GM18505 (cell line): ENCODE data around the gene CACNB4.
"Not testable (repeated sequence)": the region's sequence is repeated elsewhere in the genome, so short reads cannot be mapped to it uniquely, and the experiment has no call there.

Experiments used
- ATAC-seq: cut with Tn5 transposase; IDR thresholded peaks from one replicate; pipeline ENCODE4 v1.9.1; 2021; ENCODE audit not compliant: unreplicated experiment
- POLR2A ChIP-seq: IDR thresholded peaks from 4 replicates; pipeline ENCODE4 v1.6.1; 2011; ENCODE audit warnings: borderline replicate concordance; ENCODE audit not compliant: insufficient read depth, insufficient read length; ENCODE audit errors: extremely low read depth

The CACNB4 gene

GRCh38 chr2:152016181-152017120 lies 82.4 kb downstream of the CACNB4 start:
- no peak for TF ChIP-seq POLR2A
- ATAC-seq, result no peak

DNA sequence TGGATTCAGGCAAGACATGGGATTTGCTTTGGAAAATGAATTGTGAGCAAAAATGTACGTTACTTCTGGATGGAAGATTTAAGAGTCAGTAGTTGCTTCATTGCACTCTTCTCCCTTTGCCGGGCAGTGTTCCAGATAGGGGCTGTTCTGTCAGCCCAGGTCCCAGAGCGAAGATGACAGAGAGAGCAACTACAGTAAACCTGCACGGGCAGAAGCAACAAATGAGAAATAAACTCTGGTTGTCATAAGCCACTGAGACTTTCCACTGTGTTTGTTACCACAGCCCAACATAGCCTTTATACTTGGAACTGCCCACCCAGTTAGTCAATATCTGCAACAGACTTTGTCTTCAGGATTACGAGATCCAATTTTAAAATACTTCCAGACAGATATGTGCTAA lies 83.3 kb downstream of the CACNB4 start:
- no peak for ATAC-seq
- TF ChIP-seq POLR2A, result no peak

DNA sequence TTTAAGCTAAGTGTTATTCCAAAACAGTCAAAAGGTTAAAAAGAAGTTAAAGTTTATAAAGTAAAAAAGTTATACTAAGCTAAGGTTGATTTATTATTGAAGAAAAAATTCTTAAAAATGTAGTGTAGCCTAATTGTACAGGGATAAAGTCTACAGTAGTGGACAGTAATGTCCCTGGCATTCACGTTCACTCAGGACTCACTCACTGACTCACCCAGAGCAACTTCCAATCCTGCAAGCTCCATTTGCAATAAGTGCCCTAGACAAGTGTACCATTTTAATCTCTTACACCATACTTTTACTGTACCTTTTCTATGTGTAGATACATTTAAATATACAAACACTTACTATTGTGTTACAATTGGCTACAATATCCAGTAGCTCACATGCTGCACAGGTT lies 86.1 kb downstream of the CACNB4 start:
- no peak for TF ChIP-seq POLR2A
- no peak for ATAC-seq

DNA sequence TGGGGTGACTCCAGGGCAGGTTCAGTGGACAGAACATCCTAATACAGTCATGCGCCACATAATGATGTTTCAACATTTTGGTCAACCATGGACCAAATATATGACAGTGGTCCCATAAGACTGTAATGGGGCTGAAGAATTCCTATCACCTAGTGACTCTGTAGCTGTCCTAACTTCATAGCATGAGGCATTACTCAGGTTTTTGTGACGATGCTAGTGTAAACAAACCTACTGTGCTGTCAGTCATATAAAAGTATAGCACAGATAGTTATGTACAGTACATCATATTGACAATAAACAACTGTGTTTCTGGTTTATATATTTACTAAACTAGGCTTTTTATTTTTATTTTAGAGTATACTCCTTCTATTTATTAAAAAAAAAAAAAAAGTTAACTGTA lies 87.1 kb downstream of the CACNB4 start:
- no peak for ATAC-seq

GRCh38 chr2:152005607-152006006 lies 93.2 kb downstream of the CACNB4 start:
- no peak for TF ChIP-seq POLR2A
- no peak for ATAC-seq

More for the DNA sequence above, 87.1 kb downstream of the CACNB4 start:
- no peak for TF ChIP-seq POLR2A

- not testable (repeated sequence) for ATAC-seq
Measured at GRCh38 chr2:152003283-152003682, 95.6 kb downstream of the CACNB4 start.

- ATAC-seq, result peak; percentile 59
- no peak for TF ChIP-seq POLR2A
Measured at GRCh38 chr2:151999053-151999452, 99.8 kb downstream of the CACNB4 start.

- TF ChIP-seq POLR2A, result no peak
- ATAC-seq, result no peak
Measured at GRCh38 chr2:151996243-151997003, 102.4 kb downstream of the CACNB4 start.

DNA sequence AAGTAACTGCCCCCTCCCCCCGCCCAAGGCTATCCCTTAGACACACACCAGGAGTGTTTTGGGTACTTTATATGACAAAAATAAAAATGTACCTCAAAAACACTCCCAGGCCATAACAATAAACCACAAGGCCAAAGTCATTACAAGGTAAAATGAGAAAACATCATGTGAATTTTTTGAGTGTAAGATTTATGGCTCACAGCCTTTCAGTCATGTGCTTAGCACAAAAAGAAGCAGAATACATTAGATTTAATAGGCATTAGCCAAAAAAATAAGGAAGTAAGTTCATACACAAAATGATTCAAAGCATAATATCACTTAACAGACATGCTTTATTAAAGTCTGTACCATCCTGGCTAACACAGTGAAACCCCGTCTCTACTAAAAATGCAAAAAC lies 103.7 kb downstream of the CACNB4 start:
- no peak for ATAC-seq
- TF ChIP-seq POLR2A, result no peak

DNA sequence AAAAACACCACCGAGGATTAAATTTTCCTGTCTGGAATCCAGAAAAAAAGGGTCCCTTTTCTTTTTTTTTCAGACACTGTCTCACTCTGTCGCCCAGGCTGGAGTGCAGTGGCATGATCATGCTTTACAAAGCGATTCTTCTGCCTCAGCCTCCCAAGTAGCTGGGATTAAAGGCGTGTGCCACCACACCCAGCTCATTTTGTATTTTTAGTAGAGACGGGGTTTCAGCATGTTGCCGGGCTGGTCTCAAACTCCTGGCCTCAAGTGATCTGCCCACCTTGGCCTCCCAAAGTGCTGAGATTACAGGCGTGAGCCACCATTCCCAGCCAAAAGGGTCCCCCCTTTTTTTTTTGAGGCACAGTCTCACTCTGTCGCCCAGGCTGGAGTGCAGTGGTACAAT lies 104.7 kb downstream of the CACNB4 start:
- ATAC-seq, result not testable (repeated sequence)

DNA sequence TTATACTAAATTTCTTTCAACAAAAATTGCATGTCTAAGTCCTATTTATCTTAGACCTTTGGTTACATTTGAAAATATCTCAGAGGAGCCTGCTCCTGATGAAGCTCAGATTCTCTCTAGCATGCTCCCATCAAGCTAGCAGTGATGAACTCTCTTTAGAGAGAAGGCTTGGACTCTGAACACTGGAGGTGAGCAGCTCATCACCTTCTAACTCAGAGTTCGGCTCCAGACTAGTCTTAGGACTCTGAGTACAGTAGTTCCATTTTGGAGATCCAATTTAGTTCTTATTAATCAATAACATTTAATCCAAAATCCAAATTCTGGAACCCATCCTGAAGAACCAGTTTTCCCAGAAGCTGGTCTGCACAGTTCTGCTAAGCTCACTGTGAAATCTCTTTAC lies 107.8 kb downstream of the CACNB4 start:
- TF ChIP-seq POLR2A, result no peak
- no peak for ATAC-seq

GRCh38 chr2:151989378-151989777 lies 109.5 kb downstream of the CACNB4 start:
- ATAC-seq, result no peak

GRCh38 chr2:151987484-151987883 lies 111.4 kb downstream of the CACNB4 start:
- no peak for TF ChIP-seq POLR2A
- ATAC-seq, result no peak

More at GRCh38 chr2:151989378-151989777, 109.5 kb downstream of the CACNB4 start:
- no peak for TF ChIP-seq POLR2A
